ENCODE measurements around the gene ZNF592.

Gene ZNF592

GRCh38 chr15:84828086-84828908, 79.9 kb downstream of the ZNF592 start:
- no peak for DNase-seq (ENCODE audit: low read depth in 3 of 3)

- DNase-seq (ENCODE audit: low read depth in 3 of 3), result no peak
Observed at GRCh38 chr15:84829428-84829827, 81.0 kb downstream of the ZNF592 start.

- DNase-seq (ENCODE audit: low read depth in 3 of 3), result no peak
Observed at GRCh38 chr15:84830036-84830435, 81.6 kb downstream of the ZNF592 start.

- DNase-seq (ENCODE audit: low read depth in 3 of 3), result no peak
Observed at GRCh38 chr15:84831028-84831427, 82.6 kb downstream of the ZNF592 start.

GRCh38 chr15:84831613-84832012, 83.2 kb downstream of the ZNF592 start:
- no peak for DNase-seq (ENCODE audit: low read depth in 3 of 3)

- DNase-seq (ENCODE audit: low read depth in 3 of 3), result no peak
Observed at GRCh38 chr15:84832448-84833040, 84.2 kb downstream of the ZNF592 start.

GRCh38 chr15:84833447-84834228, 85.2 kb downstream of the ZNF592 start:
- no peak for DNase-seq (ENCODE audit: low read depth in 3 of 3)

GRCh38 chr15:84834229-84834955, 86.0 kb downstream of the ZNF592 start:
- DNase-seq (ENCODE audit: low read depth in 3 of 3), result no peak

GRCh38 chr15:84834969-84835368, 86.6 kb downstream of the ZNF592 start:
- no peak for DNase-seq (ENCODE audit: low read depth in 3 of 3)

GRCh38 chr15:84835661-84836337, 87.4 kb downstream of the ZNF592 start:
- no peak for DNase-seq (ENCODE audit: low read depth in 3 of 3)

- no peak for DNase-seq (ENCODE audit: low read depth in 3 of 3)
Observed at GRCh38 chr15:84836844-84837243, 88.5 kb downstream of the ZNF592 start.

GRCh38 chr15:84839714-84840113, 91.3 kb downstream of the ZNF592 start:
- DNase-seq (ENCODE audit: low read depth in 3 of 3), result no peak

GRCh38 chr15:84840255-84840654, 91.9 kb downstream of the ZNF592 start:
- no peak for DNase-seq (ENCODE audit: low read depth in 3 of 3)

- DNase-seq (ENCODE audit: low read depth in 3 of 3), result no peak
Observed at GRCh38 chr15:84840741-84841429, 92.5 kb downstream of the ZNF592 start.

- DNase-seq (ENCODE audit: low read depth in 3 of 3), result no peak
Observed at GRCh38 chr15:84842781-84843180, 94.4 kb downstream of the ZNF592 start.

GRCh38 chr15:84844964-84845363, 96.6 kb downstream of the ZNF592 start:
- DNase-seq (ENCODE audit: low read depth in 3 of 3), result no peak

- peak; percentile 6 to 42 (median 19) for DNase-seq (ENCODE audit: low read depth in 3 of 3)
Observed at GRCh38 chr15:84845631-84846030, 97.2 kb downstream of the ZNF592 start.

- no peak for DNase-seq (ENCODE audit: low read depth in 3 of 3)
Observed at GRCh38 chr15:84846269-84846668, 97.9 kb downstream of the ZNF592 start.

- DNase-seq (ENCODE audit: low read depth in 3 of 3), result no peak
Observed at GRCh38 chr15:84847382-84847781, 99.0 kb downstream of the ZNF592 start.

GRCh38 chr15:84852212-84852611, 103.8 kb downstream of the ZNF592 start:
- no peak for DNase-seq (ENCODE audit: low read depth in 3 of 3)

GRCh38 chr15:84855136-84855535, 106.7 kb downstream of the ZNF592 start:
- DNase-seq (ENCODE audit: low read depth in 3 of 3), result no peak
